Mesangial cell (primary cell): ENCODE results near the gene LIFR. TPM values are rescaled to one million over a fixed set of nuclear protein-coding genes. Genes with fewer than 3 reads are reported as not detected.

Experiments used
- total RNA-seq: library from RNA; depleted of rRNA; stranded (reverse); fragments of >200 nt; gene quantifications from 2 replicates; pipeline ENCODE4 v1.2.3, GENCODE V29; 2015

LIFR gene
- total RNA-seq = 11.2 and 16.1 TPM in 2 replicates

DNA sequence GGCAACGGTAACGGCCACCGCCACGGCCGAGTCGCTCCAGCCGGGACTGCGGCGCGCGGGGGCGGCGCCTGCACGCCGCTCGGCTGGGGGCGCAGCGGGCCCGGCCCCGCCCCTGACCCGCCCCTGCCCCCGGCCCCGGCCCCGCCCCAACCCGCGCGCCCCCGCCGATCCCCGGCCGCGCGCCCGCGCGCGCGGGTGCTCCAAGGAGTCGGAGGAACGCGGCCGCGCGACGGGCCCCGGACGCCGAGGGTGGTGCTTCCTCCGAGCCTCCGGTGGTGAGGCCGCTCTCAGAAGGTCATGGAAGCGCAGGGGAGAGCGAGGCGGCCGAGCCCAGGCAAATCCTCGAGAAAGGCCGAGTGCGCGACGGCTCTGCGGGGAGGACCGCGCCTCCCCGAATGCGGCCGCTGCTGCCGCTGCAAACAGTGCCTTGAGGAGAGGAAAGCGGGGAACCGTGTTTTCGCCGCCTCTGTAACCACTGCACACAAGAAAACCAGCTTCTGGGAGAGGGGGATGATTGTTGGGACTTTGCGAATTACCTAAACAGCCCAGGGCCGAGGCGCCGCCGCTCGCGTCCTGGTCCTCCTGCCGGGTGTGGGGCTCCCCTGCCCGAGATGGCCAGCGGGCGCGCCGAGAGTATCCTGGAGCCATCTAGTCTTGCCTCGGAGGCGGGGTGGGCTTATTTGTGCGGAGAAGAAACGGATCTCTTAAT is at the start of gene LIFR:
TSS of gene LIFR (minus strand) at position 48 of the 709 bp plus-strand sequence. CDS start 25,999 bp downstream, outside the sequence.

